ENCODE data around the gene LAX1.
A peak's percentile ranks its signal among the peaks of the same experiment; 100 is the strongest.
"Not testable (repeated sequence)": the region's sequence is repeated elsewhere in the genome, so short reads cannot be mapped to it uniquely, and the experiment has no call there.

The LAX1 gene

DNA sequence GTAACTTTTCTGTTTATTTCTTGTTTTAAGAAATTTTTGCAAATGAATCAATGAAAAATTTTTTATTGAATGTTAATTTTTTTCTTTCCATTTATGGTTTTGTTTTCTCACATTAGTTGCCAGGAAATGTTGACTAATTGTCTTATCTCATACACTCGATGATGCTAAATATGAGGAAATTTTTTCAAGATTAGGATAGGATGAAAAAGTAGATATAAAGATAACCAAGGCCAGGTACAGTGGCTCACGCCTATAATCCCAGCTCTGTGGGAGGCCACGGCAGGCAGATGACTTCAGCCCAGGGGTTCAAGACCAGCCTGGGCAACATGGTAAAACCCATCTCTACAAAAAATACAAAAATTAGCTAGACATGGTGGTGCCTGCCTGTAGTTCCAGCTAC is 12.6 kb downstream of the LAX1 start:
- TF ChIP-seq TAF1 (IDR thresholded peaks at IDR 0.05; ENCODE audit: borderline replicate concordance, low read depth, low read length): no peak
- DNase-seq (ENCODE audit: insufficient read length): no peak
- no peak for FAIRE-seq

DNA sequence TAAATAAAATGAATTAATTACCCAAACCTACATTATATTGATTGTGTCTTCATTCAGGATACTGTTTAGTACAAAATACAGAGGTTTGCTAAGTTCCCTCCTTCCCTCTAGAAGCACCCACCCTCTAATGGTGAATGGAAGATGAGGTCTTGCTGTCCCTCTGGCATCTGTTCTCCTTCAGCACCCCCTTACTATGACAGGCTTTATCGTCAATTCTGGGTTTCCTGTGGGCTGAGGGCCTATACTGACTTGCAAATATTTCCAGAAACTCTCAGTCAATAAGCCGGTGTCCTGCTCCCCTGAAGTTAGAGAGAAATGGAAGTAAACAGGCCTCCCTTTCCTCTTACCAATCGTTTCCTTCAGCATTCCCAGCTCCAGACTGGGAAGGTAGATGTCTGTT is 13.2 kb downstream of the LAX1 start:
- TF ChIP-seq TAF1 (IDR thresholded peaks at IDR 0.05; ENCODE audit: borderline replicate concordance, low read depth, low read length) (no peak), POLR2AphosphoS5 (IDR thresholded peaks at IDR 0.05; ENCODE audit: low read depth, low read length) (no peak), POLR2A (IDR thresholded peaks at IDR 0.05; ENCODE audit: low read depth, low read length) (no peak)
- DNase-seq (ENCODE audit: insufficient read length): no peak
- no peak for FAIRE-seq

DNA sequence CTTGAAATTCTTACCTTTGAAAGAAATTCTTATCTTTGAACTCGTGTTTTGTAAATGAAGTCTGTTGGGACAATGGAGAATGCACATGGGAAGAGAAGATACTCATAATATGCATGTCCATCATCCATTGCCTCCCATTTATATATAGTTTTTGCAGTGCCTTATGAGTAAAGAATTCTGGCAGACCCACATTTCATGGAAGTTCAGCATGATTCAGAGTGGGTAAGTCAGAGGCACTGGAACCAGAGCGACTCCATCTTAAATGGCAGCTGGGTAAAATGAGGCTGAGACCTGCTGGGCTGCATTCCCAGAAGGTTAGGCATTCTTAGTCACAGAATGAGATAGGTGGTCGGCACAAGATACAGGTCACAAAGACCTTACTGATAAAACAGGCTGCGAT is 13.8 kb downstream of the LAX1 start:
- TF ChIP-seq POLR2AphosphoS5 (IDR thresholded peaks at IDR 0.05; ENCODE audit: low read depth, low read length) (no peak), TAF1 (IDR thresholded peaks at IDR 0.05; ENCODE audit: borderline replicate concordance, low read depth, low read length) (no peak), POLR2A (IDR thresholded peaks at IDR 0.05; ENCODE audit: low read depth, low read length) (no peak)
- DNase-seq (ENCODE audit: insufficient read length) (no peak), FAIRE-seq (no peak)

DNA sequence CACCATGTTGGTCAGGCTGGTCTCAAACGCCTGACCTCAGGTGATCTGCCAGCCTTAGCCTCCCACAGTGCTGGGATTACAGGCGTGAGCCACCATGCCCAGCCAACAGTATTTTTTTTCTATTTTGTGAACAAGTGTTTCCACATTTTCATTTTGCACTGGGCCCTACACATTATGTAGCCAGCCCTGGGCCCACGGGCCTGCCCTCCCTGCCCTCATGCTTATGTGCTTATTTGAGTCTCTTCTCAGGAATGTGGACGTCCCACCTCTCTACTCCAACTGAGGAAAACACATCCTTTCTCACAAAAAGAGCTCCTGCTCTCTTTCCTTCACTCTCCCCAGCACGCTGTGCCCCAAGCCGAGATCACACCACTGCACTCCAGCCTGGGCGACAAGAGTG is 17.0 kb downstream of the LAX1 start:
- FAIRE-seq (no peak), DNase-seq (ENCODE audit: insufficient read length) (no peak)
- TF ChIP-seq TAF1 (IDR thresholded peaks at IDR 0.05; ENCODE audit: borderline replicate concordance, low read depth, low read length) (no peak), POLR2A (IDR thresholded peaks at IDR 0.05; ENCODE audit: low read depth, low read length) (no peak), POLR2AphosphoS5 (IDR thresholded peaks at IDR 0.05; ENCODE audit: low read depth, low read length) (no peak)

DNA sequence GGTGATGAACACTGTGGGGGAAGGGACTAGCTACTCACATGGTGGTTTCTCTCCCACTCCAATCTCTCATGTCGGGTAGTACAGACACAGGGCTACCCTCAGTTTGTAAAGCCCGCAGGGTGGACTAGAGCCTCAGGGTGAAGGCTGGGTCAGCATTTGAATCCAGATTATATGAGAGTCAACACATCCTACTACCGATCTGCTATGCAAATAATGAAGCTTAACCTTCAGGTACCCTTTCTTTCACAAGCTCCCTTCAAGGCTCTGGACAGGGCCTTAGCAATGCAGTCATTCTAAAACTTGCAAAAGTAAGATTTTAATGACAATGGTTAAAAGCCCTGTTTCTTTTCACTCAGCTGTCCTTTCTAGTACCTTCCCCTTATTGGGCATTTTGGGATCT is 25.0 kb downstream of the LAX1 start:
- no peak for TF ChIP-seq POLR2AphosphoS5 (IDR thresholded peaks at IDR 0.05; ENCODE audit: low read depth, low read length)
- no peak for TF ChIP-seq TAF1 (IDR thresholded peaks at IDR 0.05; ENCODE audit: borderline replicate concordance, low read depth, low read length)
- no peak for TF ChIP-seq POLR2A (IDR thresholded peaks at IDR 0.05; ENCODE audit: low read depth, low read length)
- FAIRE-seq (no peak), DNase-seq (ENCODE audit: insufficient read length) (no peak)

DNA sequence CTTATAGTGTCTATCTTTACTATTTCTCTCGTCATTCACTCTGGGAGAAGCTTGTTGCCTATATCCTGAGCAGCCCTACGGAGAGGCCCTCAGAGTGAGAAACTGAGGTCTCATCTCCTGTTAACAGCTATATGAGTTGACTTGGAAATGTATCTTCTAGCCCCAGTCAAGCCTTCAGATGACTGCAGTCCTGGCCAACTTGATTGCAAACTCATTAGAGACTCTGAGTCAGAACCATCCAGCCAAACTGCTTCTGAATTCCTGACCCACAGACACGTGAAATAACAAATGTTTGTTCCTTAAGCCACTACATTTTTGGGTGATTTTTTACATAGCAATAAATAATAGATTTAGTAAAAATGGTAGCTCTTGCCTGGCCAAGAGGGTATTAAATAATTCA is 26.5 kb downstream of the LAX1 start:
- FAIRE-seq (no peak), DNase-seq (ENCODE audit: insufficient read length) (no peak)

DNA sequence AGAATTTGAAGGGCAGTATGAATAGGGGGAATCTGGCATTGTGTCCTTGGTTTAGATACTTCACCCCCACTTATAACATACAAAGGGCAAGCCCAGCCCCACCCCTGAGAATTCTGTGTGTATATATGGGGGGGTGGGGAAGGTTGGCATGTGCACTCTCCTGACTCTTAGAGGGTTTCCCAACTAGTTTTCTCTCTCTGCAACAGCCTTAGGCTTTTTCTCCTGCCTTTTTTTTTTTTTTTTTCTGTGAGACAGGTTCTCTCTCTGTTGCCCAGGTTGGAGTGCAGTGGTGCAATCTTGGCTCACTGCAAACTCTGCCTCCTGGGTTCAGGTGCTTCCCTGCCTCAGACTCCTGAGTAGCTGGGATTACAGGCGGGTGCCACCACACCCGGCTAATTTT is 27.5 kb downstream of the LAX1 start:
- DNase-seq (ENCODE audit: insufficient read length): no peak
- TF ChIP-seq POLR2AphosphoS5 (IDR thresholded peaks at IDR 0.05; ENCODE audit: low read depth, low read length): no peak
- TF ChIP-seq TAF1 (IDR thresholded peaks at IDR 0.05; ENCODE audit: borderline replicate concordance, low read depth, low read length): no peak
- no peak for TF ChIP-seq POLR2A (IDR thresholded peaks at IDR 0.05; ENCODE audit: low read depth, low read length)
- no peak for FAIRE-seq

More for the DNA sequence above, 26.5 kb downstream of the LAX1 start:
- TF ChIP-seq POLR2A (IDR thresholded peaks at IDR 0.05; ENCODE audit: low read depth, low read length) (no peak), POLR2AphosphoS5 (IDR thresholded peaks at IDR 0.05; ENCODE audit: low read depth, low read length) (no peak), TAF1 (IDR thresholded peaks at IDR 0.05; ENCODE audit: borderline replicate concordance, low read depth, low read length) (no peak)

DNA sequence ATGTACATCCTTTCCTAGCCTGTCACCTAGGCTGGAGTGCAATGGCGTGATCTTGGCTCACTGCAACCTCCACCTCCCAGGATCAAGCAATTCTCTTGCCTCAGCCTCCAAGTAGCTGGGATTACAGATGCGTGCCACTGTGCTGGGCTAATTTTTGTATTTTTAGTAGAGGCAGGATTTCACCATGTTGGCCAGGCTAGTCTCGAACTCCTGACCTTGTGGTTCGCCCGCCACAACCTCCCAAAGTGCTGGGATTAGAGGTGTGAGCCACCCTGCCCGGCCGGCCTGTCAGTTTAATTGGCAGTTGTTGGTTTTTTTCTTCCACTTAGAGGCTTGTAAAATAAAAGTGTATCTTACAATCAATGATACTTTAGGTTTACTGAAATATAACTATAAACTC is 28.6 kb downstream of the LAX1 start:
- DNase-seq (ENCODE audit: insufficient read length); FAIRE-seq: not testable (repeated sequence)

DNA sequence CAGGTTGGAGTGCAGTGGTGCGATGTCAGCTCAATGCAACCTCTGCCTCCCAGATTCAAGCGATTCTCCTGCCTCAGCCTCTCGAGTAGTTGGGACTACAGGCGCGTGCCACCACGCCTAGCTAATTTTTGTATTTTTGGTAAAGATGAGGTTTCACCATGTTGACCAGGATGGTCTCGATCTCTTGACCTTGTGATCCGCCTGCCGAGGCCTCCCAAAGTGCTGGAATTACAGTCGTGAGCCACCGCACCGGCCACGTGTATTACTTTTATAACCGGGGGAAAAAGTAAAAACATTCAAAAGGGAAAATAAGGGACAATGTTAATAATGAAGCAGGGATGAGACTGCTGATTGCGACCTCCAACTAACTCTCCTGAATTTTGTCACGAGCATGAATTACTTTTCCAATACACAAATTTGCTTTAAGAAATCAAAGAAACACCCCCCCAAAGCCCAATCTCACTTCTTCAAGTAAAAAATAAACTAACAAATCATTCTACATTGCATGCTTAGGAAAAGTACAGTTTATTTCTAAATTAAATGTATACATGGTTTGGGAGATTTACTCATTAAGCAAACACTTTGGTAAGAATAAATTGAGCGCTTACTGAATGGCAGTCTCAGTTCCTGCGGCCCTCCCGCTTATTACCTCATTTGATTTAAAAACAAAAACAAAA is 29.9 kb downstream of the LAX1 start:
- TF ChIP-seq TAF1 (IDR thresholded peaks at IDR 0.05; ENCODE audit: borderline replicate concordance, low read depth, low read length): no peak
- no peak for TF ChIP-seq POLR2AphosphoS5 (IDR thresholded peaks at IDR 0.05; ENCODE audit: low read depth, low read length)
- no peak for TF ChIP-seq POLR2A (IDR thresholded peaks at IDR 0.05; ENCODE audit: low read depth, low read length)
- no peak for FAIRE-seq
- no peak for DNase-seq (ENCODE audit: insufficient read length)

DNA sequence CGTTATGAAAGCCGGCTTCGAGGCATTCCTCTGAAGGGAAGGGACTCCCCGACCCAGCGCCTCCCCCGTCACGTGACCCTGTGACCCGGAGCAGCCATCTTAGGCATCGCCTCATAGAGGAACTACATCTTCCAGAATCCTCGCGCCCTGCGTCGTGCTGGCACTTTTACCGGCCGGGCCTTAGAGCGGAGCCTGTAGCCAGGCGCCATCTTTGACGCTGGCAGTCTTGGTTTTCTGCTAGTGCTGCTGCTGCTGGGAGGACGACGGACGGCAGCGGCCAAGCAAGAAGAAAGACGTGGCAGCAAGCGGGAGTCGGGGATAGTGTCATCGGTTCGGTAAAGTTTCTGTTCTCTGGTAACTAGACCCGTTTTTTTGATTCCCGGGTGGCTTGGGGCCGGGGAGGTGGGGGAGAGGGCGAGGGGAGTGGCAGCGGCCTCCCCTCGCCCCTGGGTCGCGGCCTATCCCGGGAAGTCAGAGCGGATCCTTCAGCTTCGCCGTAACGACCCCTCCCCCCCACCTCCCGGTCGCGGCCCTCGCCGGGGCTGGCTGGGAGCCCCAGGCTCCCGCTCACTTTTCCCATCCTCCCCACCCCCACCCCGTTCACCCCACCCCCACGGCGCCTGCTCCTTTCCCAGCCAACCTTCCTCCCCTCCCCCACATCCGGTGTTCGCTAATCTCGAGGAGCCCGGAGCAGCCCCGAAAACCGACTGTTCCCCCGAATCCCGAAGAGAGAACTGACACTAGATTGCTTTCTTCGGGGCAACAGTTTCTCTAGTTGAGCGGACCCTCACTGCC is 30.7 kb downstream of the LAX1 start, which contains the start of the genes ZBED6 and ZC3H11A:
Gene ZBED6 (plus strand): TSS at position 183 of the 795 bp plus-strand sequence. CDS start 1,900 bp downstream, outside the sequence.
Gene ZC3H11A (plus strand): TSS at position 183 of the 795 bp plus-strand sequence. CDS start 21,448 bp downstream, outside the sequence.
- FAIRE-seq (peak; percentile 92), DNase-seq (ENCODE audit: insufficient read length) (peak; percentile 85)
- 0 out of 2 replicates have a peak, but pooled peaks have one; percentile 32 for TF ChIP-seq TAF1 (IDR thresholded peaks at IDR 0.05; ENCODE audit: borderline replicate concordance, low read depth, low read length)
- 0 out of 2 replicates have a peak, but pooled peaks have one; percentile 47 for TF ChIP-seq POLR2AphosphoS5 (IDR thresholded peaks at IDR 0.05; ENCODE audit: low read depth, low read length)
- TF ChIP-seq POLR2A (IDR thresholded peaks at IDR 0.05; ENCODE audit: low read depth, low read length): peak; percentile 71; the same call in 1 of the 2 replicates

DNA sequence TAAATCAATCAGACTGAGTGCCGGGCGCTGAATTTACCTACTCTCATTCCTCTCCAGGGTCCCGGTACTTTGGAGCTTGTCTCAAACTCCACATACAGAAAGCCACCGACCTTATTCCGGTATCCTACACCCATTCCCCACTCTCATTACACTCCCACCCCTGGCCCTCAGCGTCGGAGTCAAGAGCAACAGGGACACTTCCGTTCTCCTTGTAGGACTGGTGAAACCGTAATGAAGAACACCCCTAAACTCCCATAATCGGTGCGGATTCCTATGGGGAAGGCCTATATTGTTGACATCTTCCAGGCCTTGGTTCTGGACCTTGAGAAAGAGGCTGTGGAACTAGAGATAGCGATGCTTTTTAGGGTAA is 31.2 kb downstream of the LAX1 start:
- DNase-seq (ENCODE audit: insufficient read length): no peak
- peak; percentile 89 for FAIRE-seq
- no peak for TF ChIP-seq POLR2AphosphoS5 (IDR thresholded peaks at IDR 0.05; ENCODE audit: low read depth, low read length)
- TF ChIP-seq TAF1 (IDR thresholded peaks at IDR 0.05; ENCODE audit: borderline replicate concordance, low read depth, low read length): no peak
- TF ChIP-seq POLR2A (IDR thresholded peaks at IDR 0.05; ENCODE audit: low read depth, low read length): no peak

DNA sequence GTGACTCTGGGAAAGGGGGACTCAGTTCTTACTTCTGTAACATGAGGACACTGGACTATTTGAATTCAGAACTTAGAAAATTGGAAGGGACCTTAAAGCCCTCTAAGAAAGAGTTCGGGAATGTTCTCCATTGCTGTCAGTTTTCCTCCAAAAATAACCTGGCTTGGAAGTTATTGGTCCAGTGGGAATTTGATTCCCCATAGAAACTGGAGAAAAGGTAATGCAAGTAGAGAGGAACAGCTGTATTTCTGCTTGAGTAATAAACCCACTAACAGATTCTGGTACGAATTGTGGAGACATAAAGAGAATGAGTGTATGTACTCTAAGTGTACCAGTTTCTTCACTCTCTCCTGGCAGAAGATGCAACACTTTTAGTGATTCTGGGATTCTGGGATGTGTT is 32.2 kb downstream of the LAX1 start:
- no peak for FAIRE-seq
- TF ChIP-seq POLR2AphosphoS5 (IDR thresholded peaks at IDR 0.05; ENCODE audit: low read depth, low read length) (no peak), TAF1 (IDR thresholded peaks at IDR 0.05; ENCODE audit: borderline replicate concordance, low read depth, low read length) (no peak), POLR2A (IDR thresholded peaks at IDR 0.05; ENCODE audit: low read depth, low read length) (no peak)
- no peak for DNase-seq (ENCODE audit: insufficient read length)

Measured in GM12892 (cell line).